ENCODE measurements around the gene ETF1.

The ETF1 gene

DNA sequence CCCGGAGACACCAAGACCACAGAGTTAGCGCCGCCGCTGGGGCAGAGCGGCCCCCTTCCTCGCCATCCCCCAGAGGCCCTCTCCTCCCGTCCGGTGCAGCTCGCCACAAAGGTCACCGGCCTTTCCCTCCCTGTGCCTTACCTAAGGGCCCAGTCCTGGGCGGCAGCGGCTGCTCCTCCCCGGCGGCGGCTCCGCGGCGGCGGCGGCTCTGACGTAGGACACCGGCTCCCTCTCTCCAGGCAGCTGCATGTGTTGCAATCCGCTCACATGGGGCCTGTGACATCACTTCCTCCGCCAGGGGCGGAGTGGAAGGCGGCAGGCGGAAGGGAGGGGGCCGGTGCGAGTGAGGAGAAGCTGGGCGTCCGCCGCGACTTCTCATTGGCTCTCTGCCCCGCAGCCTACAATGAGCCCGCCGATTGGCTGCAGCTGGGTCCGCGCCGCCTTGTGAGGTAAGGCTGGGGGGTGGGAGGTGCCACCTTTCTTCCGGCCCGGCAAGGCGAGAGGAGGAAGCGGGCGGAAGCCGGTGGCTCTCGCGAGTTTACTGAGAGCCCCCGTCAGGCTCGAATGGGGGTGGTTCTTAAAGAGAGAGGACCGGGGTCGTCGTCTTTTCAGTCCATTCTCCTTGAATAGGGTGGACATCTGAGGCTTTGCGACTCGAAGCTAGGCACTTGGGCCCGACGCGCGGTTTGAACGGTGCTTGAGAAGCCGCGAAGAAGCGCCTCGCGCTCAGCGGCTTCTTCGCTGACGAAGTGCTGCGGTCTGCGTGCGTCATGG is at the start of gene ETF1:
Gene ETF1, minus strand, starts transcription at position 281 of the 774 bp plus-strand sequence. CDS start 318 bp downstream, outside the sequence.
- peak; percentile 93 for DNase-seq

DNA sequence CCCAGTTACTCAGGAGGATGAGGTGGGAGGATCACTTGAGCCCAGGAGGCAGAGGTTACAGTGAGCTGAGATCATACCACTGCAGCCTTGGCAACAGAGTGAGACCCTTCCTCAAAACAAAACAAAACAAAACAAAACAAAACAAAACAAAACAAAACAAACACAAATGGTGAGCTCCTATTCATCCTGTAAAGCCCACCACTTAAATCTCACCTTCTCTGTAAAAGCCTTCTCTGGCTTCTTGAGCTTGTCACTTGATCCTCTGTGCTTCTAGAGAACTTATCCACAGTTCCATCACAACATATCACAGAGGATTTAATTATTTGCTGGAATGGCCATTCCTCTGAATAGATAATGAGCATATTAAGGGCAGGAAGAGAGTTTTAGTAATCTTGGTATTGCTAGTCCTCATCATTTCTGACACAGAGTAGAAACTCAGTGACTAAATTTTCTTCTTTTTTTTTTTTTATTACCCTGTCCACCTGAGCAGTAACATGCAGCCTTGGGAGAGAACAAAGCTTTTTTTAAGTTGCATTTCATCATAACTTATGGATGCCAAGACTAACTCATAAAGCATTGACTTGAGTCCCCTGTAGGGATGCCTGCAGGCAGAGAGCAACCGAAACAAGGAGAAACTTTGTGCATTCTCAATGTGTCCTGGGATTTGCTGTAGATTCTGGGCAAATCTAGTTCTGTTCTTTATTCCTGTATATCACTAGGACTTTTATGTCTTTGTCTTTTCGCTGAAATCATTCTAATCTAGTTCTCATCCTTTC is 45.2 kb upstream of the ETF1 start:
- no peak for DNase-seq

DNA sequence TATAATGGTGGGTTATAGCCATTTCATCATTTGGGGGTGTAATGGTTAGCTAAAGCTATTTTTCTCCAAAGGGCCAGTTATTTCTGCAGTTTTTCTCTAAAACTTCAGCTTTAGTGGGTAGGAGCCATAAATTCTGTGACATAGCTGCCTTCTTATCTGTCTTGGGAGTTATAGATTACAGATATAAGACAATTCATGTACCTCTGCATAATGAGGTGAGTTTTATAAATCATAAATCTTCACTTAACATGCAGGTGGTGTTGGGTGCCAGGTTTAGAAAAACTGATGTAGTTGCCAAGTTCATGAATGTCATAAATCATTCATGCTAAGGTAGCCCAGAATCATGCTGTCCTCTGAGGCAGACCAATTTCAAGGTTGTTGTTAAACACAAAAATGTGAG is 42.1 kb upstream of the ETF1 start:
- DNase-seq, result no peak

DNA sequence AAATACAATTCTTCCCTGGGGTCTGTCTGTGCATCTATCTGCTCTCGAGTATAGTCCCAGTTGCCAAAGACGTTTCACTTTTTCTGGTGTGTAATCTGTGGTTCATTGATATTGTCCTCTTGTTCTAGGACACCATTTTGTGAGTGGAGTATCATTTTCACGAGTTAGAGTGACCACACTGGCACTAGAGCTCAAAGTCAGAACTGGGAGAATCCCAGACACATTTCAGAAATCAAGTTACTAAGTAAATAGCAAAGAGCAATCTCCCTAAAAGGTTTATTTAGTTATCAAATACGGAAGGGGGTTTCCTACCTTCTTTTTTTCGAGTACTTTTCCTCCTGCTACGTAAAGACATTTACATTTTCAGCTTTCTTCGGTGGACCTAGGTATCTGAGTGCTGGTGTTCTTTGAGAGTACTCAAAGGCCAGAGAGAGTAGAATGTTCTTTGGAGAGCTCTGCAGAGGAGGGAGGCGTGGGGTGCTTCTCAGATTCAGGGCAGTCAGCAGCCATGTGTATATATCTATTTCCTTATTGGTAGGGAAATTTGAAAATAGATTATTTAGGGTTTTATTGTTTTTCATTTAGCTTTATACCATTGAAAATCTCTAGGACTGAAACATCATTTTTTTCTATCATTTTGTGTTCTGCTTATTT is 41.1 kb upstream of the ETF1 start:
- DNase-seq, result no peak

DNA sequence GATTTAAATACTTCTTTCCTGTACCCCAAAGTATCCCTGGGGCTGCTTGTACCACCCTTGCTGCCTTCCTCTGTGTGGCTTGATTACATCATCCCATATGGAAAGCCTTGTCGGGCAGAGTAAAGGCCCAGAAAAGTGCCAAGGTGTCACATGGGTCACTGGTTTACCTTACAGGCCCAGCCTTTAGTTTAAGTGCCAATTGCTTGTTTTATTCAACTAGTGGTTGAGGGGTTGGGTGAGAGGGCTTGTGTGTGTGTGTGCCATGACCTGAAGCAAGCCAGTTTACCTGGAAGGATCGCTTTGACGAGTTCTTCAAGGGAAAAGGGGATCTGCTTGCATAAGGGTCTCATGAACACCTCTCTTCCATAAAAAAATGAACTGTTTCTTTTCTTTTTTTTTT is 39.9 kb upstream of the ETF1 start:
- no peak for DNase-seq

DNA sequence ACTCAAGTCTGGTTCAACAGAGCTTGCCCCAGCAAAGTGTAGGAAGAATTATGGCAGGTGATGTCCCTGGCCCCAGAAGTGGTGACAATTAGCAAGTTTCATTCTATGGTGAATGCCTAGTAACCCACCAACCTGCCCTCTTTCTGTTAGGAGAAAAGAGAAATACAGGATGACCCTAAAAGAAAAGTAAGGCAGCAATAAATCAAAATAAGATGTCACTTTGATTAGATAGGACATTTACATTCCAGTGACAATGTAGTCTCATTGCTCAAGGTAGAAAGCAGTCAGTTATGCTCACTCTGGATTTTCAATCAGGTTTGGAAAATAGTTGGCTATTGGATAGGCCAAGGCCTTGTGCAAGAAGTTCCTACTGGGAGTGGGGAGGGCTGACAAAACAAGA is 37.7 kb upstream of the ETF1 start:
- no peak for DNase-seq

DNA sequence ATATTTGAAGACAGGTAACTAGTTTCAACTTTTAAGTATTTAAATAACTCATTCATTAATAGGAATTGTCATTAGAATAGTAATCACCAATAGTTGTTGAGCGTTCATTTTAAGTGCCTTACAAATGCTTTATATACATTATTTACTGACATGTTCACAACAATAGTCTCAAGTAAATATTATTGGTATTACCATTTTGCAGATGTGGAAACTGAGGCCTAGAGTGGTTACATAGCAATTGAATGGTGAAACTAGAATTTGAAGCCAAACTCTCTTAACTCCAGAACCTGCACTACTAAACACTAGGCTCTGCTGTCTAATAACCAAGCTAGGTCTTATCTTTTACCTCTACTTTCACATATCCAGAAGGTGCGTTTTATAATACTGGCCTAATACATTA is 37.0 kb upstream of the ETF1 start:
- no peak for DNase-seq

DNA sequence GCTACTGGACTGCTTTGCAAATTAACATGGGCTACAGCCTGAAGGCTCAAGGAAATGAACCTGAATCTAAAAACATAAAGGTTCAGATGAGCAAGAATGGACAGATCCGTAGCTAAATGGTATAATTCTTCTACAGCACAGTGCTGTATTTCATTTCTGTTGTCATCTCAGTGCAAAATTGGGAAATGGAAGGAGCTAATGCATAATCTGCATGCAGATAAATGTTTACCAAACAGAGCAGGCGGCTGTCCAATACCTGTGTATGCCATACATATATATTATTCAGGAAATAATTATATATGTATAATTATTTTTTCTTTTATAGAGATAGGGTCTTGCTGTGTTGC is 36.5 kb upstream of the ETF1 start:
- DNase-seq, result no peak

DNA sequence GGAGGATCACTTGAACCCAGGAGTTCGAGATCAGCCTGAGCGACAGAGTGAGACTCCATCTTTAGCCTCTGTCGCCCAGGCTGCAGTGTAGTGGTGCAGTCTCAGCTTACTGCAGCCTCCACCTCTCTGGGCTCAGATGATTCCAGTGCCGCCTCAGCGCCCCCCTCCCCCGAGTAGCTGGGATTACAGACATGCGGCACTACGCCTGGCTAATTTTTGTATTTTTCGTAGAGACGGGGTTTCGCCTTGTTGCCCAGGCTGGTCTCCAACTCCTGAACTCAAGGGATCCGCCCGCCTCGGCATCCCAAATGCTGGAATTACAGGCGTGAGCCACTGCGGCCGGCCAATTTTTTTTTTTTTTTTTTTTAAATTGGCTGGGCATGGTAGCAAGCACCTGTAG is 34.4 kb upstream of the ETF1 start:
- DNase-seq, result no peak

DNA sequence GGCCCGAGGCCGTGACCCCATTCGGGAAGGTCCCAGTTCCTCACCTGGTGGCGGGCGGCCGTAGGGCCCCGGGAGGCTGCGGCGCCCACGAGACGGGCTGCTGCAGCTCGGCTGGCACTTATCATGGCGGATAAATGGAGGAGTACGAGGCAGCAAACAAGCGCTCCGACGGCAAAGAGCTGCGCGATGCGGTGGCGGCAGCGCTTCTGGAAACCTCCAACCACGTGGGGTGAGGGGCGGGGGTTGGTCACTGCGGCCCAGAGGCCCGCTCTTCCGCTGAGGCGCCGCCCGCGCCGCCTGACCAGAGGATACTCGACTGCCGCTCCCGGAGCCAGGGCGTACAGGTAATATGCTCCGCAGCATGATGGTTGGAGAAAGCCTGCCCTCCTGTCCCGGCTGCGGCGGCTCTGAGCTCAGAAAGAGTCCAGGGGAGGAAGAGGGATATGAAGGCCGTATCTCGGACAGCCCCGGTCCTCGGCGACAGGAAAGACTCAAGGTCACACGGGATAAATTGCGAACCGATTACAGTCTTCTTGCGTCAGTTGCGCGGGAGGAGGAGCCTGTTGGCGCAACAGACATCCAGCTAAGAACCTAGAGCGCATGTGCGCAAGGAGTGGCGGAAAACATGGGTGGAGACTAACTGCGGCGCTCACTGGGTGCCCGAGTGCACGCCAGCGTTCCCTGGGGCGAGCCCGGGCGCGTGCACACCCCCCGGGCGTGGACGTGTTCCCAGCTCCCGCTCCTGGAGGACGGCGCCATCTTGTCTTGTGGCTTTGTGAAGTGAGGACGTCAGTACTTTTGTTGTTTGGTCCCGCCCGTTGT is 32.4 kb upstream of the ETF1 start, which contains the start of gene HSPA9:
Gene HSPA9, minus strand, starts transcription at position 208 of the 822 bp plus-strand sequence. Its CDS starts 83 bp downstream, at position 125.
- DNase-seq, result peak; percentile 97

DNA sequence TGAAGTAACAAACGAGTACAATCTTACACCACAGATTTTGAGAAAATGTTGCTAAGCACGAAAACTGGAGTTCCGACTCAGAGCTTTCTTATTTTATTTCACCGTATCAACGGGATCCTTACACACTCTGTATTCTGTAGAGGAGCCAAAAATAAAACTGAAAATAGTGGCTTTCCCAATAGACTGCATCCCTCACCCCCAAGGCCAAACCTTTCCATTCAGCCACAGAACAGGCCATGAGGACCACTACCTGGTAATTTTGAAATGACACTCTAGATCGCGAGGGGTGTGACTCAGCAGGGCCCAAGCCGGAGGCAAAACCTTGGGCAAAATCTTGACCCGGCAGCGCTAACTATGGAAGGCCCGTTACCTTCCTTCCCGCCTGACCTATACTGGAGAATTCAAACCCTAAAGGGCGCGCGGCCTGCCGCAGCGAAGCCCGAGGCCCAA is 31.7 kb upstream of the ETF1 start:
- no peak for DNase-seq

DNA sequence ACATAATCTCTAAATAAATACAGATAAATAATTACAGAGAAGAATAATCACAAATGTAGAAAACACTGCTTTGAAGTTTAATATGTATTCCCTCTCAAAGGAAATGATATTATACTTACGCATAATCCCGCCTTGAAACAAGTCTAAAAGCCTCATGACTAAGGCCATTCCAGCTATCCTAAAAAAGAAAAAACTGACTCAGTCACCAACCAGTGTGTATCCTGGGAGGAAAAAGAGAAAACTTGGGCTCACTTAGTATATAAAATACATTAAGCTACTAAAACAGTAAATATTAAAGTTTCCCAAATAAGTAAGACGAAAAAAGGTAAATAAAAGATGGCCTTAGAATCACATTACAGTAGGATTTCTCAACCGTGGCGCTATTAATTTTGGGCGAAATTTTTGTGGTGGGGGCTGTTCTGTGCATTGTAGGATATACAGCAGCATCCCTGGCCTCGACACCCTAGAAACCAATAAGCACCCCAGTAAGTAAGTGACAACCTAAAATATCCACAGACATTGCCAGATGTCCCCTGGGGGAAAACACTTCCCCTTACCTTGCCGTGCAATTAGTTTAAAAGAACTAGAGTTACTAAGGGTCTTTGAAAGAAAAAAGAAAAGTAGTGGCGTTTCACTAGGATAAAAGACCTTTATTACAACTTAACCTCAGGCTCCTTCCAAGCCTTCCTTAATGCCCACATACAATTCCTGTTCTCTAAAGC is 31.1 kb upstream of the ETF1 start:
- DNase-seq, result no peak

DNA sequence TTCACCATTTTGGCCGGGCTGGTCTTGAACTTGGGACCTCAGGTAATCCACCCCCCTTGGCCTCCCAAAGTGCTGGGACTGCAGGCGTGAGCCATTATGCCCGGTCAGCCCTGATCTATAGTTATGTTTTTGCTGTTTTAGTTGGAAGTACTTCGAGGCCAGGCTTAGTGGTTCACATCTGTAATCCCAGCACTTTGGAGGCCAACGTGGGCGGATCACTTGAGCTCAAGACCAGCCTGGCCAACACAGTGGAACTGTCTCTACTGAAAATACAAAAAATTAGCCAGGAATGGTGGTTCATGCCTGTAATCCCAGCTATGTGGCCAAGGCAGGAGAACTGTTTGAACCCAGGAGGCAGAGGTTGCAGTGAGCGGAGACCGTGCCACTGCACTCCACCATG is 30.2 kb upstream of the ETF1 start:
- no peak for DNase-seq

DNA sequence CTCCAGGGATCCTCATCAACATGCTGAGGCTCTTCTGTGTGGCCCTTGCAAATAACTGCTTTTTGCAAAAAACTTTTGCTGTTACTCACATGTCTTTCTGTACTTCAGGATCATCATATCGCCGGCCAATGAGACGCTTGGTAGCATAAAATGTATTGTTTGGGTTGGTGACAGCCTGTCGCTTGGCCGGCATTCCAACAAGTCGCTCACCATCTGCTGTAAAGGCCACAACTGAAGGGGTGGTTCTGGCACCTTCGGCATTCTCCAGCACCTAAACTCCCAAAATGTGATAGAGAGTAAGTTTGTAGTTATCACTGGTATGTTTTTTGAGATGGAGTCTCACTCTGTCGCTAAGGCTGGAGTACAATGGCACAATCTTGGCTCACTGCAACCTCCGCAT is 27.8 kb upstream of the ETF1 start:
- DNase-seq, result no peak

DNA sequence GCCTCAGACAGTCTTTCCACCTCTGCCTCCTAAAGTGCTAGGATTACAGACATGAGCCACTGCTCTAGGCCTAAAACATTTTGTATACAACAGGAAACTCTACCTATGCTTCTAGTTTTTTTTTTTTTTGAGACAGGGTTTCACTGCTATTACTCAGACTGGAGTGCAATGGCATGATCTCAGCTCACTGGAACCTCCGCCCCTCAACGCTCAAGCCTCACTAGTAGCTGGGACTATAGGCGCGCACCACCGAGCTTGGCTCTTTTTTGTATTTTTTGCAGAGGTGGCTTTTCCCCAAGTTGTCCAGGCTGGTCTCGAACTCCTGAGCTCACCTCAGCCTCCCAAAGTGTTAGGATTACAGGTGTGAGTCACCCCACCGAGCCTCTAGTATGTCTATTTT is 26.7 kb upstream of the ETF1 start:
- DNase-seq, result no peak

DNA sequence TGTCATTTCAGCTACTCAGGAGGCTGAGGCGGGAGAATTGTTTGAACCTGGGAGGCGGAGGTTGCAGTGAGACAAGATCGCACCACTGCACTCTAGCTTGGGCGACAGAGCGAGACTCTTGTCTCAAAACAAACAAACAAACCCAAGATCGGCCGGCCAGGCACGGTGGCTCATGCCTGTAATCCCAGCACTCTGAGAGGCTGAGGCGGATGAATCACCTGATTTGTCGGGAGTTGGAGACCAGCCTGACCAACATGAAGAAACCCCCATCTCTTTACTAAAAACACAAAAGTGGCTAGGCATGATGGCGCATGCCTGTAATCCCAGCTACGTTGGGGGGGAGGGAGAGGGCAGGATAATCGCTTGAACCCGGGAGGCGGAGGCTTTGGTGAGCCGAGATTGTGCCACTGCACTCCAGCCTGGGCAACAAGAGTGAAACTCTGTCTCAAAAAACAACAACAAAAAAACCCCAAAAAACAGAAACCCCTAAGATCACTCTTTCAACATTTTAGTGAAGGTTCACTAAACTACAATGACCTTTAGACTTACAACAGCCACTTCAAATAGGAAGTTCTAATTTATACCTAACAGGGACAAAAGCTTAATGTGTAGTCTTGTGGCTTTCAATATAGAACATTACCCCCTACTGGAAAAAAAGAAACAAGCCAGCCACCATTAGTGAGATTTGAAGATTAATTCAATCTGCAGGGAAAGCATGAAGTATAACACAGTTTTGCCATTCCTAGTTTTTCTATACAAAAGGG is 25.2 kb upstream of the ETF1 start:
- no peak for DNase-seq

DNA sequence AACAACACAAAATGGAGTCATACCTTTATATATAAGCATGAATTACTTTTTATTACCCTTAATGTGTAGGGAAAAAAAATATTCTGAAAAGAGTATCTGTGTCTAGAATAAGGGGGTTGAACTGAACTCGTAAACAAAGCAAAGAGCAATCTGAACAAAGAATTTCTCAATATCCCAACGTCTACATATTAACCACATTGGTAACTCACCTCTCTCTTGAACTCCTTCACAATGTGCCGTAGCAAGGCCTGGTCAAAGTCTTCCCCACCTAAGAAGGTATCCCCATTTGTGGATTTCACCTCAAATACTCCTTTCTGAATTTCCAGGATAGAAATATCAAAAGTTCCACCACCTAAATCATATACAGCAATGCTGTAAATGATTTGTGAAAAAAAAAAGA is 23.8 kb upstream of the ETF1 start:
- DNase-seq, result no peak

DNA sequence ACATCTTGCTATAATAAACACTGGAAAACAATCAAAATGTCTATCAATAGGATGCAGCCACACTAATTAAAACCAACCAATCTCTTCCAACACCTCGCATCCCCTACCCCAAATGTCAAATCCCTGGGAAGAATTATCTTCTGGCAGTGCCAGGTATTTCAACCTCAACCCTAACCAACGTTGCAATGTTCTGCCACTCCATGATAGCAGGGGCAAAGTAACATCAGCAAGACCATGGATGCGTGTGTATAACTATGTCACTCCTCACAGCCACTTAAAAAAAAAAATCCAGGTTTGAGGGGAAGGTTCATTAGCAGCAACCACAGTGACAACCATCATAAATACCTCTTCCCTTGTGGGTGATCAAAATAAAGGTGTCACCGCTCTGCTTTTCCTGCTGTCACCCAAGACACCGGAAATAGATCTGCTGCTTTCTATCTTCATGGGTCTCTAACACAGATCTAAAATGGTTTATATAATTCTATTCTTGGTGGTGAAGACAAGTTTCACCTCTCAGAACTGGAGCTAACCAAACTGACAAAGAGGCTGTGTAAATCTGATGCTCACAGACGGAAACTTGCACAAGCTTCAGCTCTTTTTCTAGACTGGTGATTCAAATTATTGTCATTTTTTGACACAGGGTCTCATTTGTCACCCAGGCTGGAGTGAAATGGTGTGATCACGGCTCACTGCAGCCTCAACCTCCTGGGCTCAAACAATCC is 22.2 kb upstream of the ETF1 start:
- no peak for DNase-seq

DNA sequence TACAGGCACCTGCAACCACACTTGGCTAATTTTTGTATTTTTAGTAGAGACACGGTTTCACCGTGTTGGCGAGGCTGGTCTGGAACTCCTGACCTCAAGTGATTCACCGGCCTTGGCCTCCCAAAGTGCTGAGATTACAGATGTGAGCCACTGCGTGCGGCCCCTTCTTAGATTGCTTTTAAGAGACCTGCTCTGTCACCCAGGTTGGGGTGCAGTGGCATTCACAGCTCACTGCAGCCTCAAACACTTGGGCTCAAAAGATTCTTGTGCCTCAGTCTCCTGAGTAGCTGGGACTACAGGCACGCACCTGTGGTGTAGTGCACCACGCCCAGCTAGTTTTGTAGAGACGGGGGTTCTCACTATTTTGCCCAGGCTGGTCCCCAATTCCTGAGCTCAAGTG is 21.2 kb upstream of the ETF1 start:
- no peak for DNase-seq

DNA sequence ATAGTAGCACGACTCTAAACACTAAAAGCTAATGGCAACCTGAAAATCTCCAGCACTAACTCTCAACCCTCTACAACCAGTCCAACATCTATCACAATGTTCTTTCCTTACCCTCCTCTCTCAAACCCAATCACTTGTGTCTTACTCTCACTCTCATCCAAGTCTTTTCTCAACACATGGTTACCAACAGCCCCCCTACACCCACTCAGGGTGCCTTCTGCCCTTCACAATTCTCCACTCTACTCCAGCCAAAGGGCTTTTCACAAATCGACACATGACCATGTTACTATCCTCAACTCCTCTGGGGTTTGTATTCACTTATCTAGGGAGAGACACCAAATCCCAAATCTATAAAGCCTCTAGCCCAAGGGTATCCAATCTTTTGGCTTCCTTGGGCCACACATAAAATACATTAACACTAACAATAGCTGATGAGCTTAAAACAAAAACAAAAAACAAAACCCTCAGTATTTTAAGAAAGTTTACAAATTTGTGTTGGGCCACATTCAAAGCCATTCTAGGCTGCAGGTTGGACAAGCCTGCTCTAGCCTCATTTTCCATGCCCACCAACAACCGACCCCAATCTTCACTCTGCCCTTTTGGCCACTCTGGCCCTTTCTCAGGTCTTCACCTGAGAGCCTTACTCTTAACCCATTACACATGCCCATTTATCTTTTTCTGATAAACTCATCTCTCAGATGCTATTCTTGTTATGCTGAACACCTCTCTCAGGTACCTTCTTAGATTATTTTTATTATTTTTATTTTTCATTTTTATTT is 20.5 kb upstream of the ETF1 start:
- DNase-seq, result no peak
